Measurements from ENCODE around the gene PLIN4. TPM values are rescaled to one million over a fixed set of nuclear protein-coding genes. Genes with fewer than 3 reads are reported as not detected.
A peak's percentile ranks its signal among the peaks of the same experiment; 100 is the strongest.

The PLIN4 gene
- polyA plus RNA-seq, 1 donor (not counting 4 experiments of a cell fraction or from before 2014, with no cell fraction given), result not detected

GRCh38 chr19:4496304-4496703 lies 22.0 kb downstream of the PLIN4 start:
- Histone ChIP-seq H3K4me1 (ENCODE audit: control insufficient read depth, extremely low read depth, insufficient read depth, low read length) (no peaks in the 10 kb centered on the region), H3K9ac (ENCODE audit: control insufficient read depth, extremely low read depth, insufficient read depth, low read length) (no peak overlapping the region), H3K79me2 (ENCODE audit: control insufficient read depth, insufficient read depth, low read length) (no peaks in the 10 kb centered on the region), H3K36me3 (ENCODE audit: control insufficient read depth in 2 of 2, extremely low read depth in 1 of 2, insufficient read depth in 2 of 2, low read length in 2 of 2) (peaks cover 13 to 19% of the 10 kb centered on the region in 2 experiments), H3K27me3 (ENCODE audit: control insufficient read depth, extremely low read depth, insufficient read depth, low read length) (no peaks in the 10 kb centered on the region), H4K20me1 (ENCODE audit: control insufficient read depth, extremely low read depth, insufficient read depth, low read length) (no peaks in the 10 kb centered on the region), H3K27ac (ENCODE audit: control insufficient read depth, insufficient read depth, low read length) (no peak overlapping the region), H3K9me3 (ENCODE audit: control insufficient read depth, low read depth, low read length) (no peaks in the 10 kb centered on the region), H2AFZ (ENCODE audit: control insufficient read depth, low read length) (no peak overlapping the region), H3K4me2 (ENCODE audit: control insufficient read depth, extremely low read depth, insufficient read depth, low read depth, low read length) (no peak overlapping the region), H3K4me3 (ENCODE audit: control insufficient read depth in 2 of 3, extremely low read depth in 1 of 3, insufficient read depth in 2 of 3, low read depth in 1 of 3, low read length in 3 of 3) (no peak overlapping the region), H3K9me1 (ENCODE audit: control insufficient read depth, extremely low read depth, insufficient read depth, low read length) (no peaks in the 10 kb centered on the region)
- FAIRE-seq (no peak), DNase-seq (ENCODE audit: low read depth, low spot score) (no peak)
- dilution Hi-C loops (cut with MboI; ENCODE audit: extremely low pct_ligation_motif_present, low sequenced_read_pairs), result no loop called here
- TF ChIP-seq CTCF (optimal IDR thresholded peaks at IDR 0.05 in 1 of 3, IDR thresholded peaks at IDR 0.05 in 1 of 3, conservative IDR thresholded peaks at IDR 0.05 in 1 of 3; ENCODE audit: extremely low read depth in 1 of 3, insufficient read depth in 2 of 3, low read length in 3 of 3), result no peak
- TF ChIP-seq EZH2 (IDR thresholded peaks at IDR 0.05; ENCODE audit: low read length), result no peak

- Histone ChIP-seq H3K9me1 (ENCODE audit: control insufficient read depth, extremely low read depth, insufficient read depth, low read length) (no peaks in the 10 kb centered on the region), H3K79me2 (ENCODE audit: control insufficient read depth, insufficient read depth, low read length) (no peaks in the 10 kb centered on the region), H3K4me2 (ENCODE audit: control insufficient read depth, extremely low read depth, insufficient read depth, low read depth, low read length) (no peak overlapping the region), H3K36me3 (ENCODE audit: control insufficient read depth in 2 of 2, extremely low read depth in 1 of 2, insufficient read depth in 2 of 2, low read length in 2 of 2) (peaks cover 11 to 19% of the 10 kb centered on the region in 2 experiments), H3K4me3 (ENCODE audit: control insufficient read depth in 2 of 3, extremely low read depth in 1 of 3, insufficient read depth in 2 of 3, low read depth in 1 of 3, low read length in 3 of 3) (no peak overlapping the region), H2AFZ (ENCODE audit: control insufficient read depth, low read length) (no peak overlapping the region), H3K4me1 (ENCODE audit: control insufficient read depth, extremely low read depth, insufficient read depth, low read length) (no peaks in the 10 kb centered on the region), H3K9me3 (ENCODE audit: control insufficient read depth, low read depth, low read length) (no peaks in the 10 kb centered on the region), H3K9ac (ENCODE audit: control insufficient read depth, extremely low read depth, insufficient read depth, low read length) (no peak overlapping the region), H3K27ac (ENCODE audit: control insufficient read depth, insufficient read depth, low read length) (no peak overlapping the region), H3K27me3 (ENCODE audit: control insufficient read depth, extremely low read depth, insufficient read depth, low read length) (no peaks in the 10 kb centered on the region), H4K20me1 (ENCODE audit: control insufficient read depth, extremely low read depth, insufficient read depth, low read length) (no peaks in the 10 kb centered on the region)
- dilution Hi-C loops (cut with MboI; ENCODE audit: extremely low pct_ligation_motif_present, low sequenced_read_pairs), result no loop called here
- peak; percentile 60 for FAIRE-seq
- no peak for DNase-seq (ENCODE audit: low read depth, low spot score)
- TF ChIP-seq CTCF (optimal IDR thresholded peaks at IDR 0.05 in 1 of 3, IDR thresholded peaks at IDR 0.05 in 1 of 3, conservative IDR thresholded peaks at IDR 0.05 in 1 of 3; ENCODE audit: extremely low read depth in 1 of 3, insufficient read depth in 2 of 3, low read length in 3 of 3), result peak; percentile 84 to 91 (median 86)
- no peak for TF ChIP-seq EZH2 (IDR thresholded peaks at IDR 0.05; ENCODE audit: low read length)
Observed at GRCh38 chr19:4495471-4495870, 22.8 kb downstream of the PLIN4 start.

Measured in keratinocyte (primary cell).